IMR-90 (cell line): Measurements from ENCODE around the gene ASMTL.

Source experiments
- CEBPB ChIP-seq: IDR thresholded peaks from 2 replicates; pipeline ENCODE4 v1.6.1; 2012; ENCODE audit warnings: low read depth, low read length, improper control_type of control experiment
- CHD1 ChIP-seq: IDR thresholded peaks from 2 replicates; pipeline ENCODE4 v1.6.1; 2012; ENCODE audit warnings: low read depth, low read length, improper control_type of control experiment
- CTCF ChIP-seq: conservative IDR thresholded peaks from 2 replicates; pipeline ENCODE4 v1.5.1; 2012; ENCODE audit warnings: mild to moderate bottlenecking, low read depth, low read length, improper control_type of control experiment
- FOS ChIP-seq: fragments of 150-350 bp; IDR thresholded peaks from 2 replicates; pipeline ENCODE4 v1.6.1; 2016; ENCODE audit warnings: low read depth, low read length
- MAFK ChIP-seq: IDR thresholded peaks from 2 replicates; pipeline ENCODE4 v1.6.1; 2012; ENCODE audit warnings: low read depth, low read length, improper control_type of control experiment
- MXI1 ChIP-seq: IDR thresholded peaks from 2 replicates; pipeline ENCODE4 v1.6.1; 2012; ENCODE audit warnings: low read depth, mild to moderate bottlenecking, low read length, moderate library complexity, borderline replicate concordance
- NFE2L2 ChIP-seq: fragments of 150-350 bp; IDR thresholded peaks from 2 replicates; pipeline ENCODE4 v1.6.1; 2016; ENCODE audit warnings: low read depth, mild to moderate bottlenecking, low read length
- POLR2A ChIP-seq: IDR thresholded peaks from 2 replicates; pipeline ENCODE4 v1.6.1; 2012; ENCODE audit warnings: mild to moderate bottlenecking, low read depth, low read length
- RAD21 ChIP-seq: IDR thresholded peaks from 2 replicates; pipeline ENCODE4 v1.6.1; 2012; ENCODE audit warnings: low read length, improper control_type of control experiment
- RCOR1 ChIP-seq: IDR thresholded peaks from 2 replicates; pipeline ENCODE4 v1.6.1; 2012; ENCODE audit warnings: mild to moderate bottlenecking, low read length, improper control_type of control experiment; ENCODE audit not compliant: insufficient replicate concordance
- RFX5 ChIP-seq: IDR thresholded peaks from 2 replicates; pipeline ENCODE4 v1.8.0; 2012; ENCODE audit warnings: low read depth, mild to moderate bottlenecking, low read length, moderate library complexity
- SMC3 ChIP-seq: fragments of 150-350 bp; IDR thresholded peaks from 2 replicates; pipeline ENCODE4 v1.6.1; 2016; ENCODE audit warnings: low read depth, mild to moderate bottlenecking, antibody characterized with exemption, low read length, moderate library complexity
- USF2 ChIP-seq: fragments of 150-350 bp; IDR thresholded peaks from 2 replicates; pipeline ENCODE4 v1.6.1; 2017; ENCODE audit warnings: mild to moderate bottlenecking, antibody characterized with exemption, low read length, low read depth
- TF ChIP-seq, protein P1 (sequence below): fragments of 150-350 bp; IDR thresholded peaks from 2 replicates; pipeline ENCODE4 v1.6.1; 2016; ENCODE audit warnings: low read depth, mild to moderate bottlenecking, low read length, moderate library complexity, borderline replicate concordance

GRCh38 chrX:1357993-1358392 lies 94.7 kb downstream of the ASMTL start:
- TF ChIP-seq RAD21 (no peak), MXI1 (no peak), RFX5 (no peak), CTCF (no peak), POLR2A (no peak), SMC3 (no peak), FOS (no peak), RCOR1 (no peak), NFE2L2 (no peak), CHD1 (no peak), MAFK (no peak), USF2 (no peak), CEBPB (no peak)
- TF ChIP-seq, protein P1, sequence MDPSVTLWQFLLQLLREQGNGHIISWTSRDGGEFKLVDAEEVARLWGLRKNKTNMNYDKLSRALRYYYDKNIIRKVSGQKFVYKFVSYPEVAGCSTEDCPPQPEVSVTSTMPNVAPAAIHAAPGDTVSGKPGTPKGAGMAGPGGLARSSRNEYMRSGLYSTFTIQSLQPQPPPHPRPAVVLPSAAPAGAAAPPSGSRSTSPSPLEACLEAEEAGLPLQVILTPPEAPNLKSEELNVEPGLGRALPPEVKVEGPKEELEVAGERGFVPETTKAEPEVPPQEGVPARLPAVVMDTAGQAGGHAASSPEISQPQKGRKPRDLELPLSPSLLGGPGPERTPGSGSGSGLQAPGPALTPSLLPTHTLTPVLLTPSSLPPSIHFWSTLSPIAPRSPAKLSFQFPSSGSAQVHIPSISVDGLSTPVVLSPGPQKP: no peak
